Measurements from ENCODE around the gene MORF4L1.
A peak's percentile ranks its signal among the peaks of the same experiment; 100 is the strongest.

The MORF4L1 gene

GRCh38 chr15:78934655-78935023 is 61.9 kb downstream of the MORF4L1 start:
- no peak for DNase-seq (ENCODE audit: low read depth)
- TF ChIP-seq MYC (IDR thresholded peaks at IDR 0.05; ENCODE audit: low read depth, low read length) (no peak), POLR2A (IDR thresholded peaks at IDR 0.05; ENCODE audit: extremely low read depth, insufficient read length) (no peak), CTCF (IDR thresholded peaks at IDR 0.05; ENCODE audit: low read depth, low read length) (no peak)
- TF ChIP-seq, protein P1, sequence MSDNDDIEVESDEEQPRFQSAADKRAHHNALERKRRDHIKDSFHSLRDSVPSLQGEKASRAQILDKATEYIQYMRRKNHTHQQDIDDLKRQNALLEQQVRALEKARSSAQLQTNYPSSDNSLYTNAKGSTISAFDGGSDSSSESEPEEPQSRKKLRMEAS (IDR thresholded peaks at IDR 0.05; ENCODE audit: low read depth, low read length): no peak
- H3K4me3 ChIP-seq (ENCODE audit: low read depth, low read length): no peak overlapping the region

GRCh38 chr15:78937132-78937739 is 64.5 kb downstream of the MORF4L1 start:
- DNase-seq (ENCODE audit: low read depth): peak; percentile 95
- peak overlapping the region; percentile 52 for H3K4me3 ChIP-seq (ENCODE audit: low read depth, low read length)
- TF ChIP-seq CTCF (IDR thresholded peaks at IDR 0.05; ENCODE audit: low read depth, low read length): no peak
- TF ChIP-seq POLR2A (IDR thresholded peaks at IDR 0.05; ENCODE audit: extremely low read depth, insufficient read length): peak; percentile 24
- TF ChIP-seq, protein P1 (IDR thresholded peaks at IDR 0.05; ENCODE audit: low read depth, low read length): peak; percentile 61
- TF ChIP-seq MYC (IDR thresholded peaks at IDR 0.05; ENCODE audit: low read depth, low read length): peak; percentile 66; the same call in 1 of the 2 replicates

DNA sequence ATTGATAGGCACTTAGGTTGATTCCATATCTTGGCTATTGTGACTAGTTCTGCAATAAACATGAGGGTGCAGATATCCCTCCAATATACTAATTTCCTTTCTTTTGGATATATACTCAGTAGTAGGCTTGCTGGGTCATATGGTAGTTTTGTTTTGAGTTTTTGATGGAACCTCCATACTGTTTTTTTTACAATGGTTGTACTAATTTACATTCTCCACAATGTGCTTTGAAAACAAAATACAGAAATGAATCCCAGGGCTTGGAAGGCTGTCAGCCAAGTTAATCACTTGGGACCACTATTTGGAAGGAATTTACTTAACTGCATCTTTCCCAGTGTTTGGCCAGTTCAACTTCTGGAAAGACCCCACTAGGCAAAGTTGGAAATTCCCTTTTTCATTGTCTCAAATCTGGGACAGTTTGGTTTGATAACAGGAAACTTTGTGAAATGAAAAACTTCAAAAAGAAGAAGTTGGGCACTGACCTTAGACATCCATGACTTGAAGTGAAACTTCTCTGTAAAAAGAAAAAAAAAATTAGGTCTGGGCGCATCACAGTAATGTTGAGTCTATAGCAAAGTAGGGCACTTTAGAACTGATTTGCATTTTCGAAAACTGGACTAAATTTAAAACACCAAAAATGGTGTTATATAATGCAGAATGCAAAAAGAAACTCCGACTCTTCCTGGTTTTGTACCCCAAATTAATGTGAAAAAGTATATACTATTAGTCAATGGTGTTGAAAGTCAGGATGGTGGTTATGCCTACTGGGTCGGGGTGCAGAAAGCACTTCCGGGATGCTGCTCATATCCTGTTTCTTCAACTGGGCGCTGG is 66.2 kb downstream of the MORF4L1 start:
- no peak for TF ChIP-seq POLR2A (IDR thresholded peaks at IDR 0.05; ENCODE audit: extremely low read depth, insufficient read length)
- TF ChIP-seq MYC (IDR thresholded peaks at IDR 0.05; ENCODE audit: low read depth, low read length): no peak
- H3K4me3 ChIP-seq (ENCODE audit: low read depth, low read length): no peak overlapping the region

GRCh38 chr15:78942741-78943140 is 70.1 kb downstream of the MORF4L1 start:
- TF ChIP-seq POLR2A (IDR thresholded peaks at IDR 0.05; ENCODE audit: extremely low read depth, insufficient read length) (no peak), CTCF (IDR thresholded peaks at IDR 0.05; ENCODE audit: low read depth, low read length) (no peak), MYC (IDR thresholded peaks at IDR 0.05; ENCODE audit: low read depth, low read length) (no peak)
- TF ChIP-seq, protein P1 (IDR thresholded peaks at IDR 0.05; ENCODE audit: low read depth, low read length): no peak
- no peak for DNase-seq (ENCODE audit: low read depth)
- peak overlapping the region; percentile 64 for H3K4me3 ChIP-seq (ENCODE audit: low read depth, low read length)

More for the DNA sequence above, 66.2 kb downstream of the MORF4L1 start:
- peak; percentile 78 for DNase-seq (ENCODE audit: low read depth)

DNA sequence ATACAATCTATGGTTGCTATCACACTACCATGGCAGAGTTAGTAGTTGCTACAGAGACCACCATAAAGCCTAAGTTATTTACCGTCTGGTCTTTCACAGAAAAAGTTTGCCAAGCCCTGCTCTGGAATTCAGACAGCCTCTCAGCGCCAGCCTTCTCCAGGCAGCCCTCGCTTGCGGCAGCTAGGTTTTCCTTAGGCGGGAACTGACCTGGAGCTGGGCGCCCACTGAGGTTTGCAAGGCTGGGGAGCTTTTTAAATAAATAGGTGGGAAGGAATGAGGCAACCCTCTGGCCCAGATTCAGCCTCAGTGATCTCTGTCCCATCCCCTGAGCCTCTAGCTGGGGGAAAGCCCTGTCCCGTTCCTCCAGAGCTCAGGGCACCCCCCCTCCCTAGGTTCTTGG is 71.0 kb downstream of the MORF4L1 start:
- TF ChIP-seq CTCF (IDR thresholded peaks at IDR 0.05; ENCODE audit: low read depth, low read length): no peak
- TF ChIP-seq MYC (IDR thresholded peaks at IDR 0.05; ENCODE audit: low read depth, low read length): no peak
- no peak for TF ChIP-seq POLR2A (IDR thresholded peaks at IDR 0.05; ENCODE audit: extremely low read depth, insufficient read length)
- TF ChIP-seq, protein P1 (IDR thresholded peaks at IDR 0.05; ENCODE audit: low read depth, low read length): no peak
- H3K4me3 ChIP-seq (ENCODE audit: low read depth, low read length): peak overlapping the region; percentile 64
- DNase-seq (ENCODE audit: low read depth): no peak

DNA sequence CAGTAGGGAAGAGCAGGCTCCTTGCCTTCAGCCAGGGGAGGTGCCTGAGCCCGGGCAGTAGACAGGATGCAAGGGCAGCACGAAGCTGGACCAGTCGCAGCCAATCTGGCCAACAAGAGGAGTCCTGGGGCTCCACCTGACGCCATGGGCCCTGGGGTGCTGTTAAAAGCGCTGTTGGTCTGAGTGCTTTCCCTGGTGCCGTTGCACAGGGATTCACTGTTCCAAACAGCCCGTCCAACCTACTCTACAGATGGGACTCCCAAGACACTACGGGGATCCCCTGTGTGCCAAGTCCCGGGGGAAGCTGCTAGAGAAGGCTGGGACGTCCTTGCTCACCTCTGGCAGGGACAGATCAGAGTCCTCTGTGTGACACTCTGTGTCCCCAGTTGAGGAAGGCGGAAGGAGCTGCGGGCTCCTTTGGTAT is 71.5 kb downstream of the MORF4L1 start:
- peak; percentile 48 for DNase-seq (ENCODE audit: low read depth)
- peak overlapping the region; percentile 64 for H3K4me3 ChIP-seq (ENCODE audit: low read depth, low read length)
- TF ChIP-seq POLR2A (IDR thresholded peaks at IDR 0.05; ENCODE audit: extremely low read depth, insufficient read length) (no peak), MYC (IDR thresholded peaks at IDR 0.05; ENCODE audit: low read depth, low read length) (no peak), CTCF (IDR thresholded peaks at IDR 0.05; ENCODE audit: low read depth, low read length) (no peak)
- TF ChIP-seq, protein P1 (IDR thresholded peaks at IDR 0.05; ENCODE audit: low read depth, low read length): no peak
